Caki2 (cell line): Measurements from ENCODE around the gene CTNNA3. TPM values are rescaled to one million over a fixed set of nuclear protein-coding genes. Genes with fewer than 3 reads are reported as not detected.
"Not testable (repeated sequence)": the region's sequence is repeated elsewhere in the genome, so short reads cannot be mapped to it uniquely, and the experiment has no call there.

Source experiments
- DNase-seq: peaks from one replicate; pipeline ENCODE4 v3.0.0-alpha.2; 2015; ENCODE audit warnings: low read depth
- in situ Hi-C: cut with HindIII; loops from 2 replicates; pipeline ENCODE4 v1.10.0; 2016; ENCODE audit warnings: low sequenced_read_pairs, low pct_unique_long_range_greater_than_20kb, mixed read lengths
- total RNA-seq: library from RNA; depleted of rRNA; stranded (reverse); fragments of >200 nt; shearing (Covaris generic); gene quantifications from 2 replicates; pipeline ENCODE4 v1.2.3, GENCODE V29; 2014; ENCODE audit warnings: low replicate concordance

The CTNNA3 gene
- total RNA-seq, 1 experiment from 2014 or later = not detected

DNA sequence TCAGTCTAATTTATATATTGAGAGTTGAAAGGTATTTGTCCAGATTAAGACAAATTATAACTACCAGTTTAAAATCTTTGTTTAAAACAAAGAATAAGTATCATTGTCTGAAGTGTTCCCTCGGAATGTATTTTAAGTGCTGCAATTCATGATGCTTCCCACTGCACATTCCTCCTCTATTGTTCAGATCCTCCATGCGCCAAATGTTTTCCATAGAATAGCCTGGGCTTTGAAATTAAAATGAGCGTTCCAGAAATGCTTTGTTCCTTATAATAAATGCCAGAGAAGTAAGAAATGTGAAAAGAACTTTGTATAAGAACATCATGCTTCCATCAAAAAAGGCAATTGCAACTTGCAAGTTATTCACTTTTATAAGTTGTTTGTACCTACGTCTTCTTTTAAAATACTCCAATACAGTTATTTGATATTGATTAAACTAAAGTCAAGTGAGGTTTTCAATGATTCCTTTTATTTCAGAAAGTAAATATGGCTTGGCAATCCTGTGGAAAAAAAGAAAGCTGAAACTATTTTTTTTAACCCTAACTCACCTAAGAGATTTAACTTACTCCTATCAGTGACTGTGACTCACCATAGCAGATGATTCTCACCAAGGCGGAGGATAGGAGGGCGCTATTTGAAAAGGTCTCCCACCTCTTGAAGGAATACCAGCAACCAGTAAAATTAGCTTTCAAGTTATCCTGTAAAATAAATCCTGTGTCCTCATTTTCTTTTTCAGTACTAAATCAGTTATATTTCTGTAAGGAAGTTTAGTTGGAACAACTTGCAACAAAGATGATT, 85.8 kb downstream of the CTNNA3 start:
- in situ Hi-C loops = no loop called here
- DNase-seq = no peak

DNA sequence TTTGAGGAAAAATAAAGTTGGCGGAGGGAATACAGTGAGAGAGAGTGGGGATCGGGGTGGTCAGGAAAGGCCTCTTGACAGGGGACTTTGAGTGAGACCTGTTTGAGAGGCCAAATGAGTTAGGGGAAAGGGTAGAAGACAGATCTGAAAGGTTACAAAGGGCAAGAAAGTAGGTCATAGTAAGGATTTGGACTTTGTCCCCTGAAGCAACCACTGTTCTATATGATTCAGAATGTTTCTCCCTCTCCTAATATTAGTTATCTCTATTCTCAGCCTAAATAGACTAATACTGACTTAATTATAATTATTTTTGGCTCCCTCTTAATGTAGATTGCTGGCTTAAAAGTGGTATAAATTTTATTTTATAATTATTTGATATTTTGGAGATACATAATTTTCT, 88.0 kb downstream of the CTNNA3 start:
- no peak for DNase-seq
- in situ Hi-C loops = no loop called here

DNA sequence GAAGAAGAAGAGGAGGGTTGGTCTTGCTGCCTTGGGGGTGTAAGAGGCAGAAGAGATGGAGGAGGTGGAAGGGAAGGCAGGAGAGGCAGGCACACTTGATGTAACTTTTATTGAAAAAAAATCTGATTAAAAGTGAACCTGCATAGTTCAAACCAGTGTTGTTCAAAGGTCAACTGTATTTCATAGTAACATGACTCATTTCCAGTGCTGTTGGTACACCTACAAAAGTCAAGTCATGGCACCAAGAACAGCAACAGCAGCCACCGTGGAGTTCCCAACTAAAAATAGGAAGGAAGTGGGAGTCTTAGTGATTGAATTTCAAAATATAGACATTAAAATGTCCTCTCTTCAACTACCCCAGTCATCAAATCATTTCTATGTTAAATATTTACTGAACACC, 88.5 kb downstream of the CTNNA3 start:
- DNase-seq = peak; percentile 49
- in situ Hi-C loops = no loop called here

DNA sequence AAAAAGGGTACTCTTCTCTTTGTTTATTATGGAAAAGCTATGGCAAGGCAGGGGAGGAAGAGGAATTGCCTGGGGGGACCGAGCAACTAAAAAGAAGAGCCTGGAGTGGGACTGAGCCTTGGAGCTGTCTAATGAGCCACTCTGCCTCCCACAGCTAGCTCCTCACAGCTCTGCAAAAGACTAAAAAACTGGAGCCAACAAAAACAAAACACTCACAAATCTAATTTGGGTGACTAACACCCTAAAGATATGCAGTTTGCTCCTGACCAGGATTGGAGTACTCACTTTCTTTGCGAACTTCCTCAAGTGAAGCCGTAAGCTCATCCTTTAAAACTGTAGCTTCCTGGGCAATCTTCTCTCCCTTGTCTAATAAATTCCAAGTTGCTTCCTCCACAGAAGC, 89.4 kb downstream of the CTNNA3 start:
- DNase-seq = peak; percentile 83
- in situ Hi-C loops = no loop called here

DNA sequence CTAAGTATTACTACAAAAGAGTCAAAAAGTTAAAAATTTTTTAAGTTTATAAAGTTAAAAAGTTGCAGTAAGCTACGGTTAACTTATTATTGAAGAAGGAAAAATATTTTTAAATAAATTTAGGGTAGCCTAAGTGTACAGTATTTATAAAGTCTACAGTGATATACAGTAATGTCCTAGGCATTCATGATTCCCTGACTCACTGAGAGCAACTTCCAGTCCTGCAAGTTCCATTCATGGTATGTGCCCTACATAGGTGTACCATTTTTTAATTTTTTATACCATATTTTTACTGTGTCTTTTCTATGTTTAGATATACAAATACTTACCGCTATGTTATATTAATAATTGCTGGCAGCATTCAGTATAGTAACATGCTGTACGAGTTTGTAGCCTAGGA, 92.3 kb downstream of the CTNNA3 start:
- in situ Hi-C loops = no loop called here
- DNase-seq = no peak

DNA sequence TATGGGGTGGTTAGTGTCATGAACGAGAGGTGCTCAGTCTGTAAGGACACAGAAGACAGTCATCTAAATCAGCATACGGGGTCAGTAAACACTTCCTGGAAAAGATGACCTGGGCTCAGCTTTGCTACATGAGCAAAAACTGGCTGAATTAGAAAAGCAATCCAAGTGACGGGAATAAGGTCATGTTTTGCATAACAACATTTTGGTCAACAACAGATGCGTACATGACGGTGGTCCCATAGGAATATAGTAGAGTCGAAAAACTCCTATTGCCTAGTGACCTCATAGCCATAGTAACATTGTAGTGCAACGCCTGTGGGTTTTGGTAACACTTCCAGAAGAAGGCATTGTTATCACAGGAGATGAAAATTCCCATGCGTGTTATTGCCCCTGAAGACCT, 92.9 kb downstream of the CTNNA3 start:
- DNase-seq = no peak
- in situ Hi-C loops = no loop called here

DNA sequence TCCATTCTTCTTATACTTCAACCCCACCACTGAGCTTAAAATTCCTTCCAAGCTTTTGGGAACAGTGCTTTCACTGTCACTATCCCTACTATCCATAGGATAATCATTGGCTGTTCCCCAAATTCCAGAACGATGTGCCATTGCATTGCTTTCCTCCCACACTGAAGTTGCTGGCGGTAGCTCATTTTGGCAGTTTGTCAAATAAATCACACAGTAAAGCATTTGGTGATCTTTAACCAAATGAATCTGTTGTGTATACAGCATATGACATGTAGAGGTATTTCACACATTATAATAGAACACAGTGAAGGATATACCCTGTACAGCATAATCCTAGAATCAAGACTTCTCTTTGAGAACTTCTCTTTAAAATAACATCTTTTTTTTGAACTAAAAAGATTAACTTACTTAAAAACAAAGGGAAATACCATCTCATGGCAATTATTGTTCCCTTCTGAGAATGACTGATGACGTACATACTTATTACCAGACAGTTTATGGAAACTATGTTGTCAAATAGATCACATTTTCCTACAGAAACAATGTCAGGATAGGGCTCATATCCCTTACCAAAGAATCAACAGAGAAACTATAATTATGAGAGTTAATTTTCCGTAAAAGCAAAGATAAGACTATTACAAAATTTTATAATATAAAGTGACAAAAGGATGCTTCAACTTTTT, 93.6 kb downstream of the CTNNA3 start:
- in situ Hi-C loops = no loop called here
- peak; percentile 41 for DNase-seq

DNA sequence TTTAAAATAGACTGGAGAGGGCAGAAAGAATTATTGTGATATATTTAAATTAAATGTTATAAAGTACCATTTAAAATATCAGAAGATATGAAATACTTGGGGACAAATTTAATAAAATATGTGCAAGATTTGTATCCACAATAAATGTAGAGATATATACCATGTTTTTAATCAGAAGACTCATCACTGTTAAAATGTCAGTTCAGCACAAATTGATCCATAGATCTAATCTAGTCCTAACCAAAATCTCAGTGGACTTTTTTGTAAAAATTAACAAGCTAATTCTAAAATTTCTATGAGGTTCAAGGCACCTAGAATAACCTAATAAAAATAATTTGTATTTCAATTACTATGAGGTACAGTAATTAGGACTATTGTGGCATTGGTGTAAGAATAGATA, 96.4 kb downstream of the CTNNA3 start:
- in situ Hi-C loops = no loop called here
- DNase-seq = no peak

DNA sequence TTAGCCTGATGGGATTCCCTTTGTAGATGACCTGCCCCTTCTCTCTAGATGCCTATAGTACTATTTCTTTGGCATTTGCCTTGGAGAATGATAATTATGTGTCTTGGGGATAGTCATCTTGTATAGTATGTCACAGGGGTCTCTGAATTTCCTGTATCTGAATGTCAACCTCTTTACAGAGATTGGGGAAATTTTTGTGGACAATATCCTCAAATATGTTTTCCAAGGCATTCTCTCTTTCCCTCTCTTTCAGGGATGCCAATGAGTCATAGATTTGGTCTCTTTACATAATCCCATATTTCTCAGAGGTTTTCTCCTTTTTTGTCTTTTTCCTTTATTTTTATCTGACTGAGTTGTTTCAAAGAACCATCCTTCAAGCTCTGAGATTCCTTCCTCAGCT, 99.4 kb downstream of the CTNNA3 start:
- no peak for DNase-seq
- in situ Hi-C loops = no loop called here

DNA sequence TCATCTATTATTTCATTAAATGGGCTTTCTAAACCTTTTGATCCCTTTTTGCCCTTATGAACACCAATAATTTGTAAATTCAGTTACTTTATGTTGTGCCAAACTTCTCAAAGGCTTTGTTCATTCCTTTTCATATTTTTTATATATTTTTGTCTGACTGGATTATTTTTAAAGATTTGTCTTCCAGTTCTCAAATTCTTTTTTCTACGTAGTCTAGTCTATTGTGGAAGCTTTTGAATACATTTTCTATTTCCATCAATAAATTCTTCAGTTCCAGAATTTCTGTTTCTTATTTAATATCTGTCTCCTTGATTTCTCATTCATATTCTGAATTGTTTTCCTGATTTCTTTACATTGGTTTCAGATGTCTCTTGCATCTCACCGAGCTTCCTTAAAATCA, 108.2 kb downstream of the CTNNA3 start:
- DNase-seq = no peak

DNA sequence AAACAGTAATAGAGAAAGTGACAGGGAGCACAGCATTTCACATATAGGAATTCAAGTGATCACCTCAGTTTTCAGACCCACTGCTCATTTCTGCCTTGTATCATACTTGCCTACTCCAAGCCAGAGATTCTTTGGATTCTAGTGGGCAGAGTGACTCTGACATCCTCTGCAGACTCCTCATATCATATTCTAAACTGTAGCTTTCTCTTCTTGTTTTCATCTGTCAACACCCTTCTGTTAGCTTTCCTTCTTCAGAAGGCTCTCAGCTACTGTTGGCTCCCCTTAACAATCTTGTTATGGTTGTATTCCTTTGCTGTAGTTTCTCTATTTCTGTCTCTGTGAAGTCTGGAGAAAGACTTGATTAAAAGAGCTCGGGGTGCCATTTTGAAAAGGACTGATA, 120.5 kb downstream of the CTNNA3 start:
- in situ Hi-C loops = no loop called here
- no peak for DNase-seq

More for the DNA sequence above, 108.2 kb downstream of the CTNNA3 start:
- in situ Hi-C loops = no loop called here

DNA sequence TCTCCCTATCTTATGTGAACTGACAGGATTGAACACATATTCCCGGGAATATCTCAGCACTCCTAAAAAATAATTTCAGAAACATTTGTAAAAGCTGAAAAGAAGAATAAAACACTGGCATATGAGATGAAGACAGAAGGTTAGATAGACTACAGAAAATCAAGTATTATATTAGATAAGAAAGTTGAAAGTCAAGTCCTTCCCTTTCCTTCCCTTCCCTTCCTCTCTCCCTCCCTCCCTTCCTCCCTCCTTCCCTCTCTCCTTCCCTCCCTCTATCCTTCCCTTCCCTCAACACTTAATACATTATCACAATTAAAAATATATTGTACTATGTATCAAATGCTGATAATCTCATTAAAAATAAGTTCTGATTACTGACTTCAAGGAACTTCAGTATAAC, 122.5 kb downstream of the CTNNA3 start:
- DNase-seq = no peak
- in situ Hi-C loops = no loop called here

DNA sequence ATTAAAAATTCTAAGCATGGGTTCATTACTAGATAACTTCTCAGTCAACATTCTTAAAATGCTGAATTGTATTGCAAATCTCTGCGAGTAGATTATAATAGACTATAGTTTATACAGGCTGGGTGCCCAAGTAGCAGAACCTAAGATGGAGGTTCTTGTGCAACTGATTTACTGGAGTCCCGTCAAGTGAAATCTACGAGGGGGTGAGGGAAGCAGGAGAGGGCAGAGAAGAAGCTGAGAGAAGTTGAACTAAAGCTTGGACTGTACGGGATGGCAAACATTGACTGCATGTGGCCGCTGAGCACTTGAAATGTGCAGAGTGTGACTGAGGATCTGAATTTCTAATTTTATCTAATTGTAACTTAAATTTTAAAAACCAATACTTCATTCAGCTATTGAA, 124.5 kb downstream of the CTNNA3 start:
- in situ Hi-C loops = no loop called here
- DNase-seq = no peak

DNA sequence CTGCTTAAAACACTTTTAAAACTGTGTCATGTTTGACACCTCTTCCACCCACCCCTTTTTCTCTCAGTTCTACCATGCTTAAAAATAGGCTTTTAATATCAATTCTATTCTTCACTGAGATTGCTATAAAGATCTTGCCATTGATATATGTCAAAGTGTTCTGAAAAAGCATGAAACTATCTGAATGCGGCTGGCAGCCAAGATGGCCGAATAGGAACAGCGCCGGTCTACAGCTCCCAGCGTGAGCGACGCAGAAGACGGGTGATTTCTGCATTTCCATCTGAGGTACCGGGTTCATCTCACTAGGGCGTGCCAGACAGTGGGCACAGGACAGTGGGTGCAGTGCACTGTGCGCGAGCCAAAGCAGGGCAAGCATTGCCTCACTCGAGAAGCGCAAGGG, 137.7 kb downstream of the CTNNA3 start:
- in situ Hi-C loops, DNase-seq: not testable (repeated sequence)

DNA sequence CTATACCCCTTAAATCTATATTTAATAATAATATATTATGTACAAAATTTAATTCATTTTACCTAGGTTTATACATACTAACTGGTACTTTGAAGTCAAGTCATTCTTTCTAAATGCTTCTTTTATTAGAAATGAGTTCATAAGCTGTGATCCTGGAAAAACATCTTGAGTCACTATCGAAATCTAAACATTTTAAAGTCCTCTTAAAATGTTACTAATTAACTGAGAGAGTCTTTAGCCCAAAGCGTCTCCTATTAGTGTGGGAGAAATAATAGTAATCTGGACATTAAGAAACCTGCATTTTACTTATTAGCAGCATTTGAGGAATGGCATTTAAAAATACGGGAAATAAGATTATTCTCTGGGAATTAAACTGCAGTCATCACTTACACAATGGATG, 142.7 kb downstream of the CTNNA3 start:
- in situ Hi-C loops = no loop called here
- no peak for DNase-seq

DNA sequence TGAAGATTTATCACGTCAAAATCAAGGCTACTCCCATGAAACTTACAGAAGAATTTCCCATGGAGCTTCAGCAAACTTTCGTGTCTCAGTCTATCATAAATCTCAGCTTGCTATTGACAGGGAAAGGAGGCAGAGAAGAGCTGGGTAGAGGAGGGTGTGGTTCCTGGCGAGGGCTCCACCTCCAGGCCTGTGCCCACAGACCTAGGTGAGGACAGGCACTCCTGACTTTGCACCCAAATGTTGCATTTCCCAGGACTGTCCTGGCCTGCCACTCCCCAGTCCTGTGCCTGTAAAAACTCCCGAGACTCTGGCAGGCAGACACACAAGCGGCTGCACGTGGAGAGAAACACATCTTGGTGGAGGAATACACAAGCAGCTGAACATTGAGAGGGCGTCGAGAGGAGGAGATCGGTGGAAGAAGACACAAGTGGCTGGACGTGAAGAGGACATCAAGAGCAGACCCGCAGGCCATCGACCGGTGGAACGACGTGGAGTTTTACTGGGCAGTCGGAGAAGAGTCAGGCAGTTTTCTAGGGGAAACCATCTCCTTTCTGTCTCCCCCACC, 145.1 kb downstream of the CTNNA3 start:
- no peak for DNase-seq
- in situ Hi-C loops = no loop called here

DNA sequence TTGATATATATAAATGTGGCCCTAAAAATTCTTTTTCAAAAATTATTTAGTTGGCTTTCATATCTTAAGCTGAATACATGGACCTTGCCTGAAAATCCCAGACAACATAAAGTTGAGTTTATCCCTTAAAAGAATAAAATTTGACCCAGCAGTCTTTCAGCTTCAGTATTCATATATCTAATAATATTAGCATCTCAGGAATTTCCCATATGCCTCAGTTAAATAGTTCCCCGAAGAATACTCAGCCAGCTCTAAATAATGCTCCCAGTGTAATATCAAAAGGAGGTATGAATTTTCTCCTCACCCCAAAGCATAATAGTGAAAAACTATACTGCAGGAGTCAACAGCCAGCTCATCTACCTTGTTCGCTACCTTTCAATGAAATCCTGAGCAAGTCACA, 145.9 kb downstream of the CTNNA3 start:
- in situ Hi-C loops = no loop called here
- DNase-seq = no peak

DNA sequence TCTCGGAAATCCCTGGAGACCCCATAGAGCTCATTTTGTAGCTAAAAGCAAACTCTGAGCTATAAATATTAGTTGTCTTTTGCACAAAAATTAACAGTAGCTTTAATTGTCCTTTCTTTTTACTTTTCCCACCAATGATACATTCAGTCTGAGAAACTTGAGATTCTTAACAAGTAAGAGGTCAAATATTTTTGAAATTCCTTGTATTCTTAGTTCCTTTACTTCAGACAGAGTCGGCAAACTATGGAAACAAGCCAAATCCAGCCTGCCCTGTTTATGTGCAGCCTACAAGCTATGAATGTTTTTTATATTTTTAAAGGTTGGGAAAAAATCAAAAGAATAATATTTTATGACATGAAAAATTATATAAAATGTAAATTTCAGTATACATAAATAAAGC, 146.6 kb downstream of the CTNNA3 start:
- in situ Hi-C loops = no loop called here

DNA sequence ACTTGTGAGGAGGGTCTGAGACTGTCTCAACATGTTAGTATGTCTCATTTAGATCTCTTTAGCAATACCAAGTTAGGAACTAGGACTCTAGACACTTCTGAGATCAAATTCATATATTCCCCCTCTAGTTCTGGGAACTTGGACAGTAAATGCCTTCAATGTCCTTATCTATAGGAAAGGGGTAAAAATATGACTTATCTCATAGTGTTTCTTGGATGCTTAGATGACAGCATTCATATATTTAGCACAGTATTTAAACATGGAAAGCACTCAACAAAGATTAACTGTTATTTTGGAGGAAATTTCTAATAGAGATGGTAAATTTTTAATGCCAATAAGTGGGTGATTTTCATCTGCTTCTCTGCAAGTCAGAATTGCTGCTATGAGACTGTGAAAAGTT, 154.6 kb downstream of the CTNNA3 start:
- DNase-seq = no peak
- in situ Hi-C loops = no loop called here

More for the DNA sequence above, 146.6 kb downstream of the CTNNA3 start:
- DNase-seq = no peak

DNA sequence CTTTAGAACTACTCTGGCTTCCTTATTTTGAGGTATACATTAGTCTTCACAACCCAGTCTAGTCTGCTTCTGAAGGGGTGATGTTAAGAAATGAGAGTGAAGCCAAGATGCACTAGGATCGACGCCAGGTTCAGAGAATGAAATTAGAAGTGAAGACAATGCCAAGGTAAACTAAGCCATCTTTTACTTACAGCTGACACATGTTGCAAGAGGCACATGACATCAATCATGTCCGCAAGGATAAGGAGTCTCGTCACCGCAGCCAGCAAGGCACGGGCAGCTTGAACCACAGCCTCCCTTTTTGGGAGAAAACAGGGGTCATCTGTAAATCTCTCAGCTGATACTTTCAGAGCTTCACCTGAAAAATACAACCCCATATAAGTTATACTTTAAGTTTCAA, 156.7 kb downstream of the CTNNA3 start:
- DNase-seq = no peak
- in situ Hi-C loops = no loop called here
